GM10266 (cell line): Measurements from ENCODE around the gene LACTBL1.

ENCODE experiments used
- DNase-seq: peaks from one replicate; pipeline ENCODE4 v3.0.0; 2012; ENCODE audit errors: extremely low spot score
- TF ChIP-seq, protein P1 (sequence below): IDR thresholded peaks from 2 replicates; pipeline ENCODE4 v1.5.1; 2012; ENCODE audit warnings: mild to moderate bottlenecking, low read depth; ENCODE audit not compliant: control insufficient read depth, insufficient read depth; ENCODE audit errors: missing control alignments

Gene LACTBL1

DNA sequence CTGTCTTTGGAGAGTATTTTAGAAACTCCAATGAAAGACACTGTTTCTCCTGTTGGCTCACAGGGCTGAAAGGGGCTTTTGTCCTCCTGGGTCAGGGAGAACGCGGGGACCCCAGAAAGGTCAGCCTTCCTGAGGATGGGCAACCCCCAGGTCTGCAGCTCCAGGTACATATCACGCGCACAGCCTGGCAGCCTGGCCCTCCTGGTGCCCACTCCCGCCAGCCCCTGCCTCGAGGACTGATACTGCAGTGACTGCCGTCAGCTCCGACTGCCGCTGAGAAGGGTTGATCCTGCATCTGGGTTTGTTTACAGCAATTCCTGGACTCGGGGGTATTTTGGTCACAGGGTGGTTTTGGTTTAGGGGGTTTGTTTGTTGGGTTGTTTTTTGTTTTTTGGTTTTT is 58.5 kb downstream of the LACTBL1 start:
- TF ChIP-seq, protein P1, sequence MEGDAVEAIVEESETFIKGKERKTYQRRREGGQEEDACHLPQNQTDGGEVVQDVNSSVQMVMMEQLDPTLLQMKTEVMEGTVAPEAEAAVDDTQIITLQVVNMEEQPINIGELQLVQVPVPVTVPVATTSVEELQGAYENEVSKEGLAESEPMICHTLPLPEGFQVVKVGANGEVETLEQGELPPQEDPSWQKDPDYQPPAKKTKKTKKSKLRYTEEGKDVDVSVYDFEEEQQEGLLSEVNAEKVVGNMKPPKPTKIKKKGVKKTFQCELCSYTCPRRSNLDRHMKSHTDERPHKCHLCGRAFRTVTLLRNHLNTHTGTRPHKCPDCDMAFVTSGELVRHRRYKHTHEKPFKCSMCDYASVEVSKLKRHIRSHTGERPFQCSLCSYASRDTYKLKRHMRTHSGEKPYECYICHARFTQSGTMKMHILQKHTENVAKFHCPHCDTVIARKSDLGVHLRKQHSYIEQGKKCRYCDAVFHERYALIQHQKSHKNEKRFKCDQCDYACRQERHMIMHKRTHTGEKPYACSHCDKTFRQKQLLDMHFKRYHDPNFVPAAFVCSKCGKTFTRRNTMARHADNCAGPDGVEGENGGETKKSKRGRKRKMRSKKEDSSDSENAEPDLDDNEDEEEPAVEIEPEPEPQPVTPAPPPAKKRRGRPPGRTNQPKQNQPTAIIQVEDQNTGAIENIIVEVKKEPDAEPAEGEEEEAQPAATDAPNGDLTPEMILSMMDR = no peak

DNA sequence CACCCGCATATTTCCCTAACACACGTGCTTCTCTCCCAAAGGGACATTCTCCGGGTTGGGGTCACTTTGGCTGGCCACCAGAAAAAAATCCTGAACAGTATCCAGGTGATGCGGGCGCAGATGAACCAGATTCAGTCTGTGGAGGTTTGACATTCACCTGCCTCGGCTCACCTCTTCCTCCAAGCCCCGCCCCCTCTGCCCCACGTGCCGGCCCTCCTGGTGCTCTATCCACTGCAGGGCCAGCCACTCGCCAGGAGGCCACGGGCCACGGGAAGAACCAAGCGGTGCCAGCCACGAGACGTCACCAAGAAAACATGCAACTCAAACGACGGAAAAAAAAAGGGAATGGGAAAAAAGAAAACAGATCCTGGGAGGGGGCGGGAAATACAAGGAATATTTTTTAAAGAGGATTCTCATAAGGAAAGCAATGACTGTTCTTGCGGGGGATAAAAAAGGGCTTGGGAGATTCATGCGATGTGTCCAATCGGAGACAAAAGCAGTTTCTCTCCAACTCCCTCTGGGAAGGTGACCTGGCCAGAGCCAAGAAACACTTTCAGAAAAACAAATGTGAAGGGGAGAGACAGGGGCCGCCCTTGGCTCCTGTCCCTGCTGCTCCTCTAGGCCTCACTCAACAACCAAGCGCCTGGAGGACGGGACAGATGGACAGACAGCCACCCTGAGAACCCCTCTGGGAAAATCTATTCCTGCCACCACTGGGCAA is 59.1 kb downstream of the LACTBL1 start:
- no peak for DNase-seq
- TF ChIP-seq, protein P1 = no peak

More for the DNA sequence above, 58.5 kb downstream of the LACTBL1 start:
- DNase-seq = no peak

DNA sequence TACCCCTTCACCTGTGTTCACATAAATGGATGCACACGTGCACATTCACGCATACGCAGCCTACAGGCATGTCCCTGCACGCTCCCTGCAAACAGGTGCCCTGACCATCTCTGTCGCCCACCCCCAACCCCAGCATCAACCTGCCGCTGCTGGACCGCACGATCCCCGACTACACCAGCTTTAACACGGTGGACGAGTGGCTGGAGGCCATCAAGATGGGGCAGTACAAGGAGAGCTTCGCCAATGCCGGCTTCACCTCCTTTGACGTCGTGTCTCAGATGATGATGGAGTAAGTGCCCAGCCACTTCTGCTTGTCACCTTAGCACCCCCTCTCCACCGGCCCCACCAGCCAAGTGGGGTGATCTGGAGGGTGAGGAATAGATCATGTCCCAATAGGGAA is 60.4 kb downstream of the LACTBL1 start:
- TF ChIP-seq, protein P1 = no peak
- DNase-seq = no peak

DNA sequence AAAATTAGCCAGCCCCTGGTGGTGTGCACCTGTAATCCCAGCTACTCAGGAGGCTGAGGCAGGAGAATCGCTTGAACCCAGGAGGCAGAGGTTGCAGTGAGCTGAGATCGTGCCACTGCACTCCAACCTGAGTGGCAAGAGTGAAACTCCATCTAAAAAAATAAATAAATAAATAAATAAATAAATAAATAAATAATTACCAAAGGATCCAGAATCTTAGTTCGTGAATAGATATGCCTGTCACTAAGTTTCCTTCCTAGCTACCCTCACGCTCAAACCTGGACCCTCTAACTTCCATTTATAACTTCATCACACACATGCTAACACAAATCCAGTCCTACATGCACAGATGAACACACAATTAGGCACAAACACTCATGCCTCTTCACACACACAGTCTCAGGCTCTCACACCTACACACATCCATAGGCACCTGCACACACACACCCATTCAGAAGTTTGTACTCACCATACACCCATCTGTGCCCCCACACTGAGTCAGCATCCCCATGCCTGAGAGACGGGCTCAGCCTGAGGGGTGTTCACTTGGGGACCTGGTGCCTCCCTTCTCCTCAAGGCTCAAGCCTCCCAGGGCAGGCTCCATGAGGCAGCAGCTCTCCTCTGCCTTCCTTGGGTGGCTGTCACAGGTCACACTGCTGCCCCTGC is 61.5 kb downstream of the LACTBL1 start:
- no peak for DNase-seq
- TF ChIP-seq, protein P1 = no peak

DNA sequence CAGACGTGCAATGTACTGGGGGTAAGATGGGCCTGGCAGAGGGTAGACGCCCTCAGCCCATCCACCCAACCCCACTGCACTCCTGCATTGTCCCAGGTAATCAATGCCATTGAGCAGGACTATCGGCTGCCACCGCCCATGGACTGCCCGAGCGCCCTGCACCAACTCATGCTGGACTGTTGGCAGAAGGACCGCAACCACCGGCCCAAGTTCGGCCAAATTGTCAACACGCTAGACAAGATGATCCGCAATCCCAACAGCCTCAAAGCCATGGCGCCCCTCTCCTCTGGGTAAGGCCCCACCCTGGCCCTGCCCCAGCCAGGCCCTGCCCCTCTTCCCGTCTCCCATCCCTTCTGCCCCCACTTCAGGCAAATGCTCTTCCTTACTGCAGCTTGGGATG is 62.4 kb downstream of the LACTBL1 start:
- no peak for DNase-seq
- TF ChIP-seq, protein P1 = no peak

DNA sequence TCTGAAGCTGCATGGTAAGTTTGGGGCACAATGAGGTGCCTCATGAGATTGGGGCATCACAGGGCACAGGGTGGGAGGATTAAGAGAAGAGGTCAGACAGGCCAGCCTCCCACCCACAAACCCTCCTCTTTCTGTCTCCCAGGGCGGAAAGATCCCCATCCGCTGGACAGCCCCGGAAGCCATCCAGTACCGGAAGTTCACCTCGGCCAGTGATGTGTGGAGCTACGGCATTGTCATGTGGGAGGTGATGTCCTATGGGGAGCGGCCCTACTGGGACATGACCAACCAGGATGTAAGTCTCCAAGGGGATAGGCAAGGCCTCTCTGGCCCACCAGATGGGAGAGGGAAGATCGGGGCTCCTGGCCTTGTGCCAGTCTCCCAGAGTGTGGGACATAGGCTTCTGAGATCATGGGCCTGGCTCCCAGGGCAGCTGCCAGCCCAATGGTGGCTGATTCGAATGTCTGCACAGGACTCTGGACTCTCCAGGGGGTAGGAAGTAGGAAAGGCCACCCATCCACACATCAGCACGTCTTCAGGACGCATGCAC is 63.7 kb downstream of the LACTBL1 start:
- no peak for DNase-seq
- TF ChIP-seq, protein P1 = no peak

DNA sequence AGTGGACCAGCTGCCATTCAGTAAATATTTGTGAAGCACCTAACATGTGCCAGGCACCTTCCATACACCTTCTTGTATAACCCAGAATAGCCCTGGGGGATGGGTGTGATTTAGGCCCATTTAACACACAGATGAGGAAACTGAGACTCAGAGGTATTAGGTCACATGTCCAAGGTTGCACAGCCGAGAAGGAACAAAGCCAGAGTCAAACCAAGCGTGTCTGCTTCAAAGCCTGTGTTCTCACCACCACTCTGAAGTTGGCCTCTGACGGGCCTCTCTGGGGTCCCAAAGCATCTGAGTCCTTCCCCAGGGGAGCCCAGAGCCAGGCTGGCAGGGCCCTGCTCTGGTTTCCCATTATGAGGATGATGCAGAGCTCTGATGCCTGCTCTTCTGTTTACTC is 65.1 kb downstream of the LACTBL1 start:
- no peak for DNase-seq
- TF ChIP-seq, protein P1 = no peak
